ENCODE data around the gene GLS.

GLS gene

DNA sequence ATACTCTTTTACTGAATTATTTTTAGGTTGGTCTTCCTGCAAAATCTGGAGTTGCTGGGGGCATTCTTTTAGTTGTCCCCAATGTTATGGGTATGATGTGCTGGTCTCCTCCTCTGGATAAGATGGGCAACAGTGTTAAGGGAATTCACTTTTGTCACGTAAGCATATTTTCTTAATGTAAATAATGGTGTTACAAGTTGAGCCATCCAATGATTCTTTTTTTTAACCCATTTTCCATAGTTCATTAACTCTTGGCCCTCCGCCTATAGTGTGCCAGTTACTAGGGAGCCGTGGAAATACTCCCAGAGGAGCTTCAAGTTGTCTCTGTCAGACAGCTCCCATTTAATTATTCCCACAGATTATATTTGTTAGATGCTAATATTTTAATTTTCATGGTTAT lies 49.8 kb downstream of the GLS start:
- H3K4me3 ChIP-seq (ENCODE audit: low read depth, low read length): no peak overlapping the region
- TF ChIP-seq, protein P1, sequence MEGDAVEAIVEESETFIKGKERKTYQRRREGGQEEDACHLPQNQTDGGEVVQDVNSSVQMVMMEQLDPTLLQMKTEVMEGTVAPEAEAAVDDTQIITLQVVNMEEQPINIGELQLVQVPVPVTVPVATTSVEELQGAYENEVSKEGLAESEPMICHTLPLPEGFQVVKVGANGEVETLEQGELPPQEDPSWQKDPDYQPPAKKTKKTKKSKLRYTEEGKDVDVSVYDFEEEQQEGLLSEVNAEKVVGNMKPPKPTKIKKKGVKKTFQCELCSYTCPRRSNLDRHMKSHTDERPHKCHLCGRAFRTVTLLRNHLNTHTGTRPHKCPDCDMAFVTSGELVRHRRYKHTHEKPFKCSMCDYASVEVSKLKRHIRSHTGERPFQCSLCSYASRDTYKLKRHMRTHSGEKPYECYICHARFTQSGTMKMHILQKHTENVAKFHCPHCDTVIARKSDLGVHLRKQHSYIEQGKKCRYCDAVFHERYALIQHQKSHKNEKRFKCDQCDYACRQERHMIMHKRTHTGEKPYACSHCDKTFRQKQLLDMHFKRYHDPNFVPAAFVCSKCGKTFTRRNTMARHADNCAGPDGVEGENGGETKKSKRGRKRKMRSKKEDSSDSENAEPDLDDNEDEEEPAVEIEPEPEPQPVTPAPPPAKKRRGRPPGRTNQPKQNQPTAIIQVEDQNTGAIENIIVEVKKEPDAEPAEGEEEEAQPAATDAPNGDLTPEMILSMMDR (IDR thresholded peaks at IDR 0.05; ENCODE audit: borderline replicate concordance, insufficient read depth, low read depth, low read length): no peak

DNA sequence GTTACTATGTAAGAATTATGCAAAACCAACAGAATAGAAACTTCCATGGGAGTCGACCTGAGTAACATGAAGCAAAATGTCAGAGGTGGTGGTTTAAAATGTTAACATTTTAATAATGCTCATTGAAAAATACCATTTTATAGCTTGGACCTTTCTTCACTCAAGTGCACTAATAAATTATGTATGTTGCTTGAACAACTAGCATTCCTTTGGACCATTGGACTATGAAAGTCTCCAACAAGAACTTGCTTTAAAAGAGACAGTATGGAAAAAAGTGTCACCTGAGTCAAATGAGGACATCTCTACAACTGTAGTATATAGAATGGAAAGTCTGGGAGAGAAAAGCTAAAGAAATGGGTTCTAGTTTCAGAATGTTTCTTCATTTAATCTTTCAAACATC lies 51.9 kb downstream of the GLS start:
- TF ChIP-seq, protein P1 (IDR thresholded peaks at IDR 0.05; ENCODE audit: borderline replicate concordance, insufficient read depth, low read depth, low read length): no peak
- no peak overlapping the region for H3K4me3 ChIP-seq (ENCODE audit: low read depth, low read length)

DNA sequence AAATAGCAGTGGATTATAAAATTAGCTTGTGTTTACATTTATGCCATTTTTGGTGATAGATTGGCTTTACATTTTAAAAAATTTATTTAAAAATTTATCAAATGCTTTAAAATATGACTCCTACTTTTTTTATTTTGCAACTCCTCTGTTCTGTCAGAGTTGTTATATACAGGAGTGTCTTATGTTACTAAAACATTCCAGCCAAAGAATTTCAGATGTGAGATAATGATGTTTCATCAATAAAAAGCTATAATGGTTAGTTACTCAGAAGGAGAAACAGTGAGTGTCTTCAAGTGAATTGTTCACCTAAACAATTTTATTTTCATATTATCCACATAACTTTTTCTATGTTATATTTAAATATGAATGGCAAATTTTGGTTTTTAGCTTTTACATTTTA lies 52.7 kb downstream of the GLS start:
- H3K4me3 ChIP-seq (ENCODE audit: low read depth, low read length): no peak overlapping the region
- TF ChIP-seq, protein P1 (IDR thresholded peaks at IDR 0.05; ENCODE audit: borderline replicate concordance, insufficient read depth, low read depth, low read length): no peak

DNA sequence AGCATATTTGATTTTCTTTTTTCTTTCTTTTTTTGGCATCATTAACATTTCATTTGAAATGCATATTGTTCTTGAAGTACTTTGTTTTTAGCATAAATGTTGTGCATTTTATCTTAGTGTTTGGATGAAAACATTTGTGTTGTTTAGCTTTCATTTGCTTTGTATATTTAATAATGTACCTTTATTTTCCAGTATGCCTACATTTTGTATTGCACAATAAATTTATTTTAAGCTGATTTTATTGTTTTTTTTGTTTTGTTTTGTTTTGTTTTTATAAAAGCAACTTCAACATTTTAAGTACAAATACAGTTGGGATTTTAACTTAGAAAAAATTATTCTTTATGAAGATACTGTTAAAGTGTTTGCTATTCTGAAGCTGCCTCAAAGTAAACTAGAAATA lies 54.4 kb downstream of the GLS start:
- TF ChIP-seq, protein P1 (IDR thresholded peaks at IDR 0.05; ENCODE audit: borderline replicate concordance, insufficient read depth, low read depth, low read length): no peak
- H3K4me3 ChIP-seq (ENCODE audit: low read depth, low read length): no peak overlapping the region

DNA sequence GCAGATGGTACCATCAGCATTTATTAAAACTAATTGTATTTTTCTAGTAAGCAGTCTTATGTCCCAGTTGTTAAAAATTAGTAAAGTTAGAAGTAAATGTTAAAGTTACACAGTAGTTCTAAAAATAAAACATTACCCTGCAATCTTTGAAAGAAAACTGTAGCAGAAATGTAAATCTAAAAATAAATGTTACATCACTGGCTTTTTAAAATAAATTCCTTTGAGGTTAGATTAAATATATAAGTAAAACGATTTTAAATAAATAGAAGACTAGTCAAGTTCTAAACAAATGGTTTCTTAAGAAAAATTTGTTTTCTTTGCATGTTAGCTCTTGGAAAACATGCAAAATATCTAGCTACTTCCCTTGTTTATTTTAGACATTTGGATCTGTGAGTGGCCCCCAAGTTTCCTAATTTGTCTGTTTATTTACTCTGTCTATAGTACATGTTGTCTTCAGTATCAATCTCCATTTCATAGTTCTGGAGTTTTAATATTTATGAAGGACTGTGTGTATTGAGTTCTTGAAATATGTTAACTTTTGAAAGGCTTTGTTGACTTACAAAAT lies 58.2 kb downstream of the GLS start:
- TF ChIP-seq, protein P1 (IDR thresholded peaks at IDR 0.05; ENCODE audit: borderline replicate concordance, insufficient read depth, low read depth, low read length): no peak
- no peak overlapping the region for H3K4me3 ChIP-seq (ENCODE audit: low read depth, low read length)

DNA sequence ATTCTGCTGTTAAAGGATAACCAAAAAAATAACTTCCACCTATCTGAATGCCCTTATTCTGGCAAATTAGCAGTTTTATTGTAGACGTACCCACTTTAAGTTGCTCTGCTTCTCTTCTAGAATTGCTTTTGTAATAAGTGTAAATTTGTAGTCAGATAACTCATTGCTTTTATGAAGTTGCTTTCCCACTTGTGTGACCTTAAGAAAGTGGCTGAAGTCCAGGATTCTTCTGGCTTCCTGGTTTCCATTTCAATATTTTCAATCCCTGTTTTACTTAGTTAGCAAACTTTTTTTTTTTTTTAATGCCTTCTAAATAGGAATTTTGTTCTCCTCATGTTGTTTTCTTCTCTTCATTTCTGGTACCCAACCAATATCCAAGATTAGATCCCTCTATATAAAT lies 59.8 kb downstream of the GLS start:
- H3K4me3 ChIP-seq (ENCODE audit: low read depth, low read length): no peak overlapping the region
- TF ChIP-seq, protein P1 (IDR thresholded peaks at IDR 0.05; ENCODE audit: borderline replicate concordance, insufficient read depth, low read depth, low read length): no peak

DNA sequence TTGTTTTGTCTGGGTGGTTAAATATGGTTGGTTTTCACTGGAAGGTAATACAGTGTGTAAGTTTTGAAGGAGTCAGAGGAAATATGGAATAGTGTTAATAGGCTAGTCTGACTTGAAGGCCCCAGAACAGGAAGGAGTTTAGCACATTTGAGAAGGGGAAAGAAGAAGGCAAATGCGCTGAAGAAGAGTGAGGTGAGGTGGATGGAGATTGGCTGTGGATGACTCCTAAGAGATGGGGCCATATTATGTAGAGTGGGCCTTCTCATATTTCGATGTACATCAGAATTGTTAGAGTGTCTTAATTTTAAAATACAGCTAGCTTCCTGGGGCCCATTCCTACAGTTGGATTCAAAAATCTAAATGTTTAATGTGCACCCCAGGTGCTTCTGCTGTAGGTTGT lies 61.0 kb downstream of the GLS start:
- H3K4me3 ChIP-seq (ENCODE audit: low read depth, low read length): no peak overlapping the region
- TF ChIP-seq, protein P1 (IDR thresholded peaks at IDR 0.05; ENCODE audit: borderline replicate concordance, insufficient read depth, low read depth, low read length): no peak
